Ammon's horn (tissue), 1 donor: ENCODE data around the gene CSNK1D.

Experiments
- DNase-seq: peaks from one replicate; pipeline ENCODE4 v3.0.0-alpha.2; 2016; ENCODE audit warnings: low spot score

CSNK1D gene

DNA sequence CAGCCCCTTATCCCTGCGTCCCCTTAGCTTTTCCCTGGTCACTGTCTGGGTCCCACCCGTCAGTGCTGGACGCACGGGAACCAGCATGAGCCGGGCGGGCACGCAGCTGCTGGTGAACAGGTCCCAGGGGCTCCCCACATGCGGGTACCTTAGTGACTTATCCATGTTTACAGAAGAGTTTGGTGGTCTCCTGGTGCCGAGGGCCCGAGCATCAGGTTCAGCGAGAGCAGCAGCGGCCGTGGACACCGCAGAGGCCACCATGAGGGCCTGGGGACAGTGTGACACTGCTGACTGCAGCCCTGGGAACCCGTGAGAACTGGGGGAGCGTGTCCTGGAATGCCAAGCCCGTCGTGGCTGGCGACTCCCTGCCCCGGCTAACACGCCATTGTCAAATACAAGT lies 37.4 kb upstream of the CSNK1D start:
- no peak for DNase-seq

DNA sequence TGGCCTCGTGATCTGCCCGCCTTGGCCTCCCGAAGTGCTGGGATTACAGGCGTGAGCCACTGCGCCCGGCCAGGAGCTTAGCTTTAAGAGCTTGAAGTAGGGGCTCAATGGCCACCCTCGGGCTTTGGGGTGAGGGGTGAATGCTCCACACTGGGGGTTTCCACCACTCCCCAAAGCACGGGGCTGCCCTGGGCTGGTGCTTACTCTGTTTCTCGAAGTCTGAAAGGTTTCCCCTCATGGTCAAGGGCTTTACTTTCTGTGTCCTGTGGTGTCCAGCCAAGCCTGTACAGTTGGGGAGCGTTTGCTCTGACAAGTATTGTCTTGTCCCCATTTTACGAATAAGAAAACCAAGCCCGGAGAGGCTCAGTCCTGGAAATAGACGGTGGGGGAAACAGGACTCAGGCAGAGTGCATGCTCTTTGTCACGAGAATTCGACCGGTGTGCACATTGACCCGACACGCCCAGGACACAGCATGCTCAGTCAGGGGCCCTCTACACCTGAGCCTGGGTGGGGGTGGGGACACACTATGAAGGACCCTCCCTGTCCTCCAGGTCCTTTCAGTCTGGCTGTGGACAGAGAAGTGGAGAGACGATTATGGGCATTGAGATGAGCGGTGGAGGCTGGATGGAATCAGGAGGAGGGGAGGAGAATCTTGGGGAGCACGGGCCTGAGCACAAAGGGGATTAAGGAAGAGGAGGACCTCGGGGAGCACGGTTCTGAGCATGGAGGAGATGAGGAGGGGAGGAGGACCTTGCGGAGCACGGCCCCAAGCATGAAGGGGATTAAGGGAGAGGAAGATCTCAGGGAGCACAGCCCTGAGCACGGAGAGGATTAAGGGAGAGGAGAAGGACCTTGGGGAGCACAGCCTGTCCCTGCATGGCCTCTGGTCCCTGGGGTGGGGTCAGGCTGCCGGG lies 36.4 kb upstream of the CSNK1D start:
- no peak for DNase-seq

GRCh38 chr17:82305727-82306300 lies 32.3 kb upstream of the CSNK1D start:
- DNase-seq, result no peak

DNA sequence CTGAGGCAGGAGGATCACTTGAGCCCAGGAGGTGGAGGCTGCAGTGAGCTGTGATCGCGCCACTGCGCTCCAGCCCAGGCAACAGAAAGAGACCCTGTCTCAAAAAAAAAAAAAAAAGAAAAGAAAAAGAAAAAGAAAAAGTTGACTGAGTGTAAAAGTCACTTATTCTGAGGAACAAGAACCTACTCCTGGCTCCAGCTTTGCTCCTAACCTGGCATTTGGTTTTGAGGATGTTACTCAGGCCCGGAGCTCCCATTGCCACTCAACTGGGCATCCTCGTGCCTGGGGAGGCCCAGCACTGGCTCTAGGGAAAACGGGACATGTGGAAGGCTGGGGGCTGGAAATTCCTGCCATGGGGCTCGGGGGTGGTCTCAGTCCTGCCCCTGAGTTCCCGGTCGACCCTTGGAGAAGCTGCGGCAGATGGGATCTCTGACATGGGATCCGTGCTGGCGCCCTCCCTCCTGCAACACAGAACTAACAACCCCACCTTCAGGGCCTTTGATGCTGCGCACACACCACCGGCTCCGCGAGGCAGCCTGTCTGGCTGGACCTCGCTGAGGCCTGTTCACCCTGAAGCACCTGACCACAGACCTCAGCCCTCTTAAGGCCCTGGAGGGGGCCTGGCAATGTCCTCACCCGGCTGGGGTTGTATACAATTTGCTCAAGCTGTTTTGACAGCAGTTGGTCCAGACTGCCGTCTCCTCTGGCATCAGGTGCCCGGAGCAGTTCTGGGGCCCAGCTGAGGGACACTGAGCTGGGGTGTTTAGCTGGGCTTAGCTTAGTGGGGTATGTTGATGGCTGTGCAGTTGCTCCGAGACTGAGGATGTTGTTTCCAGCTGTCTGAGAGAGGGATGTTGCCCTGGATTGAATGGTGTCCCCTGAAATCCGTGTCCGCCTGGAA lies 31.6 kb upstream of the CSNK1D start:
- no peak for DNase-seq

DNA sequence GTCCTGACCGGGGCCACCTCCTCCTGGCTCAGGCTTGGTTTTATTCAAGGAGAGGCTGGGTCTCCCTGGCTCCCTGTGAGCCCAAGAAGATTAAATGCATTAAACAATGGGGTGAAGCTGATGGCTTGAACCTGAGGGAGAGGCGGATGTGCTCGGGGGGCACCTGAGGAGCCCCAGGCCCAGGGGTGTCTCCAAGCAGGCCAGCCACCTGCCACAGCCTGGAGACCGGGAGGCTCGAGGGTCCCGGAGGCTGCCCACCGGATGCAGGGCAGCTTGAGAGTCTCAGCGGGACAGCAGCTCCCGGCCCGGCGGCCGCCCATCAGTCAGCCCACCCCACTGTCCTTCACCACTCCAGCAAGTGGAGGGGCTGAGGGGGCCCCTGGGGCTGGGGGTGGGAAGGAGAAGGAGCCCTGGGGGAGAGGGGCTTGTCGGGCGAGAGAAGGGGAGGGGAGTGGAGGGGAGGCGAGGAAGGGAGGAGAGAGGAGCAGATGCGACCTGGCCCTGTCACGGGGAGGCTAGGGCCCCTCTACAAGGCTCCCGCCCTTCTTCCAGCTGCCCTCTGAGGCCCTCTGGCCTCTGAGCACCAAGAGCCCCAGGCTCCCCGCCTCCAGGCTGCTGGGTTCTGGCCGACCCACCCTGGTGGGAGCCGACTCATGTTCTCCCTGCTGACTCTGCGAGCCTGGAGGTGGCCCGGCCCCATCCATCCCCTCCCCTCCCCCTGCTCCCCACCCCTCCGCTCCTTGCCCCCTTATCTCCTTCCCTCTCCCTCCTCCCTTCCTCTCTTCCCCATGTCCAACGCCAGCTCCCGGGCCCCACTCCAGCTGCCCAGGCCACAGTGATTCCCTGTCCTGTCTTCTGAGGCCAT lies 30.7 kb upstream of the CSNK1D start:
- DNase-seq, result no peak

GRCh38 chr17:82302991-82303943 lies 29.8 kb upstream of the CSNK1D start:
- DNase-seq, result no peak

DNA sequence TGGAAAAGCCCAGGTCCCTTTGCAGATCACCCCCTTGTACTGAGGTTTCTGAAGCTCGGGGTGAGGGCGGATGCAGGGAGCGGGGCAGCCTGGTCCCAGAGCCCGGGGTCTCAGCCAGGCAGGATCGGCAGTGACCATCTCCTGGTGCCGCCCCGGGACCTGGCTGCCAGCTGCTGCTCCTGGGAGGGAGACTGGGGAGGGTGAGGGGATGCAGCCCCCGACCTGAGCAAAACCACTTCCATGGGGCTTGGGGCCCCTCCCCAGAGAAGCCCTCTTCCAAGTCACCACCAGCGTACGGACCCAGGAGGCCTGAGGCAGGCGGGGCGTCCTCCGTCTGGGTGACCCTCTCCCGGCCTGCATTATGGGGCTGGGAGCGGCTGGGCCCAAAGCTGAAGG lies 29.1 kb upstream of the CSNK1D start:
- DNase-seq, result no peak

GRCh38 chr17:82301916-82302567 lies 28.5 kb upstream of the CSNK1D start:
- no peak for DNase-seq

- no peak for DNase-seq
Measured at GRCh38 chr17:82301300-82301915, 27.9 kb upstream of the CSNK1D start.

- DNase-seq, result no peak
Measured at GRCh38 chr17:82300707-82301270, 27.3 kb upstream of the CSNK1D start.

DNA sequence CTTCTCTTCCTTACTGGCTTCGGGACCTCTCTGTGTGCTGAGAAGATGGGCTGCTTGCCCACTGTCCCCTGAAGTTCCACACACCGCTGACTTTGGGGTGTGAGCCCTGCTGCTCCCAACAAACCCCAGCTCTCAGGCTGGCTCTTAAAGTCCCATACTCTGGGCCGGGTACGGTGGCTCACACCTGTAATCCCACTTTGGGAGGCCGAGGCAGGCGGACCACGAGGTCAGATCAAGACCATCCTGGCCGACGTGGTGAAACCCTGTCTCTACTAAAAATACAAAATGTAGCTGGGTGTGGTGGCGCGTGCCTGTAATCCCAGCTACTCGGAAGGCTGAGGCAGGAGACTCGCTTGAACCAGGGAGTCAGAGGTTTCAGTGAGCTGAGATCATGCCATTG lies 26.7 kb upstream of the CSNK1D start:
- DNase-seq, result no peak

GRCh38 chr17:82299452-82299851 lies 26.0 kb upstream of the CSNK1D start:
- no peak for DNase-seq

GRCh38 chr17:82298538-82299421 lies 25.3 kb upstream of the CSNK1D start:
- no peak for DNase-seq

- DNase-seq, result peak; percentile 81
Measured at GRCh38 chr17:82297714-82298537, 24.4 kb upstream of the CSNK1D start.

- no peak for DNase-seq
Measured at GRCh38 chr17:82297280-82297713, 23.8 kb upstream of the CSNK1D start.

DNA sequence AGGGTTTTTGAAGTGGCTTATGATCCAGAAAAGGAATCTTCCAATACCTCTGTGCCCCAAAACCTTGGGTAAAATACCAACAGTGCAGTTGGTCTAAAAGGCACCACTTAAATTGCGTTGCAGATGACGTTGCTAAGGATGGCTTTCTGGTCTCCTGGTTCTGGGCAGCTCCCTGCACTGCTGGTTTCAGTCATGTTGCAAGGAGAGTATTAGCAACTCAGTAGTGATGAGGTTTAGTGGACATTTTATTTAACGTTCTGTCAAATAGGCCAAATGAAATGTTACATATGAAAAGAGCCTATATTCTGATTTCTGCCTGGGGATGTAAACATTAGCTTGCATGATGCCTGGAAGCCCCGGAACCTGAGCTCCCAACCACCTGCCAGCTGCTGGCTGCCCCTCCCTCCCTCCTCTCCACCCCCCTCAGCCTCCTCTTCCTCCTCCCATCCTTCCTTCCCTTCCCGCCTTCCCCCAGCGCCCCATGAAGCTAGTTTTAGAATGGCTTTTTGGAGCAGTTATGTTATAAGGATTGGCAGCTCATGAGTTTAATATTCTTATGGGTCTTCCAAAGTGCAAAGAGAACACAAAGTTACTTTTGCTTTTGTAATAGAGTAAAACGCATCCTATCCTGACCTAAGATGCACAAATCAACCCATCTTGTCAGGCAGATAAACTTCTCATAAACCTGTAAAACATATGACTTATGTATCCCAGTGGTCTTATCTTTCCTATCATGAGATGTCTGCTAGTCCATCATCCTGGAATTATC lies 23.2 kb upstream of the CSNK1D start:
- no peak for DNase-seq
